KBM-7 (cell line): ENCODE measurements around the gene APH1B.

ENCODE experiments used
- DNase-seq: peaks from one replicate; pipeline ENCODE4 v3.0.0-alpha.2; 2015
- in situ Hi-C: fragments of 300-500 bp; cut with MboI; formaldehyde crosslinking; loops from 2 replicates; pipeline ENCODE4 v1.14.3; 2020; ENCODE audit warnings: low sequenced_read_pairs, low pct_unique_long_range_greater_than_20kb, mixed read lengths

APH1B gene

GRCh38 chr15:63344731-63345390 lies 67.5 kb downstream of the APH1B start:
- no peak for DNase-seq
- in situ Hi-C loops, result no loop called here

DNA sequence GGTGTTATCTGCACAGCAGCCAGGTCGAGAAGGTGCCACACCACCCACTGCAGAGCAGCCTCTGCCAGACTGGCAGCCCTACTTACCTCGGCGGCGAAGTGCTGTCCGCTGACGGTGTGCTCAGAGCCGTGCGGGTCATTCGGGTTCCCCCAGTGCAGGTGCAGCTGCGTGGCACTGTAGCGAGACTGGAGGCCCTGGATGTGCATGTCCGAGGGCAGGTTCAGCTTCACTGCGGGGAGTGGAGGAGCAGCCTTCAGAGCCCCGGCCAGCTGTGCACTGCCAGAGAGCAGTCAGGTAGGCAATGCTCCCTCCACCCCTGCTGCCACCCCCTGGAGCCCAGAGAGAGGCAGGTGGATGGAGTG lies 68.0 kb downstream of the APH1B start:
- in situ Hi-C loops, result no loop called here
- DNase-seq, result no peak

DNA sequence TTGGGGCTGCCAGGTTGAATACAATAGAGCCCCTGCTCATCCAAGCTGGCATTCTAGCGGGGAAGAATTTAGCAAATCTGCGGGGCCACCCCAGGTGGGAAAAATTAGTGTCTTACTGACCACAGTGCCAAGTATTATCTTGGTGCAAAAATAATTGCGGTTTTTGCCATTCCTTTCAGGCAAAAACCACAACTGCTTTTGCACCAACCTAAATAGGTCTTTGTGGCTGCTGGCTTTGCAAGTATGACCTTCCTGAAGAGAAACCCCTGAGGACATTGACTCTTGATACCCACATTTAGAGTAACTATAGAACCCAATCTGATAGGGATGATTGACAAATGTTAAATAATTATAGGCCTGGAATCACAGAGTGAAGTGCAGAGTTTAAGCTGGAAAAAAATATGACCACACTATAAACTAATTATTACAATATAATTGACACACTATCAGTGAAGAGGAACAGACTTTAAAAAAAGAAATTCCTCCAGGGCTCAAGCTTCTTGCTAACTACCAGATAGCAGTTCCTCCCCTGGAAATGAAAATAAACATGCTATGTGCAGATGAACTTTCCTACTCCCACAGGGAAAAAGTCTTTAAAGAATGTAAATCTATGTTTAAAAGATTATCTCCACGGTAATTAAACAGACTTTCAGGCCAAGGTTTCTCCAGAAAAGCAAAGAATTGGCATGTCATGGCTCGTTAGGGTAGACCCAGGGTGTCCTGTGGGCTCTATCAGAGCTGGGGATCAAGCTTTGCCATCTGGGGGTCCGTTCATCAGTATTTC lies 69.9 kb downstream of the APH1B start:
- DNase-seq, result peak; percentile 47
- in situ Hi-C loops, result no loop called here

DNA sequence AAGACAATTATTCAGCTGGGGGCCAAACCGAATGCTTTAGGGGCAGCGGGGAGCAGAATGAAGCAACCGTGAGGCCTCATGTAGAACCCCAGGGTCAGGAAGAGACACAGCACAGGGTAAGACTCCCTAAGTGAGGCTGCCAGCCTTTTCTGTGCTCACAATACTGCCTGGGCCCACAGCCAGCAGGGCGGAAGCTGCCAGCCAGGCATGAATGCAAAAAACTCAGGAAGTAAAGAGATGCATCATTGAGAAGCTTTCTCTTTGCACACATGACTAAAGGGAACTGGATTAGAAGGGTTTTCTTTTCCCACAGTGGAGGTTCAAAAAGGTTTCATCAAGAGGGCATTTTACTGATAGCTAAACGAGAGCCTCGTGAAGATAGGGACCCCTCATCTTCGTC lies 71.0 kb downstream of the APH1B start:
- peak; percentile 82 for DNase-seq
- in situ Hi-C loops, result no loop called here

- no peak for DNase-seq
- in situ Hi-C loops, result no loop called here
Measured at GRCh38 chr15:63349156-63349555, 71.8 kb downstream of the APH1B start.

DNA sequence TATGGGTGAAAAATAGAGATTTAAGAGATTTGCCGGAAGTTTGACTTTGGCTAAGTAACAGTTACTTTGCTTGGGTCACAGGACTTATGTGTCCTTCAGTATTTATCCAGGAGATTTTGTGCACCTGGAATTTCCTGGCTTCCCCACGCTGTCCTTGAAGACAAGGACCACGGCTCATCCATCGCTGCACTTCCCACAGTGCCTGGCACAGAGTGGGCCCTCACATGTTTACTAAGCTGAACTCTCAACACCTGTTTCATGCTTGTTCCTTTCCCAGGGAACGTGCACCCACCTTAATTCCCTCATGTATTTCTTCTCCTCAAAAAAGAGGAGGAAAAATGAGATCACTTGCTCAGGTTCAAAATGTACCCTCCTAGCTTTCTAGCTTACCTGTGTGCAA lies 72.2 kb downstream of the APH1B start:
- in situ Hi-C loops, result no loop called here
- no peak for DNase-seq

DNA sequence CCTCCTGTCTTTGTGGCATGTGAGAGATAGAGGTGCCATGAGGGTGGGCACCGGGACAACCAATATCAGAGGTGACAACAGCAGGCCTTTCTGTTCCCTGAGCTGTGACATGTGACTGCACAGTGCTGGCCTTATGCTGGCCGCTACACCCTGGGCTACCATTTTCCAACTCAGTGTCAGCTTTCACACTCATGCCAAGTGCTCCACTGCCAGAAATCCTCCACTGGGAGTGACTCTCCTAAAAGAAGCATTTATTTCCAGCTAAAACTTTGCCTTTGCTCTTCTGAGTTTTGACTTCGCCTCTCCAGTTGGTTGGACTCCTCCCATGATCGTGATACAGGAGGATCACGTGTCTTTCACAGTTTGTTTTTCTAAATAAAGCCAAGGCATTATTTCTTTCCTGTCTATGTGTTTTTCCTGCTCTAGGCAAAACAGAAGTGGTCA lies 72.8 kb downstream of the APH1B start:
- DNase-seq, result no peak
- in situ Hi-C loops, result no loop called here

DNA sequence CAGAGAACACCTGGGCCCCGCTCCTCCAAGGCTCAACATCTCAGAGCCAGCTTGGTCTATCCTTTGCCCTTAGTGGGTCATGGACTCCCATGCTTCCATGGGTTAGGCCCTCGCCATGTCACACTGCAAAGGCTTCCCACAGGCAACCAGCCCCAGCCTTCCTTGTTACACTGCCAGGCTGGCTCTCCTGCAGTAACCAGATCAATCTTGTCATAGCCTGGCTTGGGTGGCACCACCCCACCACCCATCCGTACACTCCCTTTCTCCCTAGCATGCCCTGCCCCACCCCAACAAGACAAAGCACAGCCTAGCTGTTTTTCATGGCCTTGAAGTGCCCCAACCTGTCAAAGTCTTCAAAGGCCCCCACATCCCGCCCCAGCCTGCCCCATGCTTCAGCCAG lies 73.8 kb downstream of the APH1B start:
- DNase-seq, result no peak
- in situ Hi-C loops, result no loop called here

DNA sequence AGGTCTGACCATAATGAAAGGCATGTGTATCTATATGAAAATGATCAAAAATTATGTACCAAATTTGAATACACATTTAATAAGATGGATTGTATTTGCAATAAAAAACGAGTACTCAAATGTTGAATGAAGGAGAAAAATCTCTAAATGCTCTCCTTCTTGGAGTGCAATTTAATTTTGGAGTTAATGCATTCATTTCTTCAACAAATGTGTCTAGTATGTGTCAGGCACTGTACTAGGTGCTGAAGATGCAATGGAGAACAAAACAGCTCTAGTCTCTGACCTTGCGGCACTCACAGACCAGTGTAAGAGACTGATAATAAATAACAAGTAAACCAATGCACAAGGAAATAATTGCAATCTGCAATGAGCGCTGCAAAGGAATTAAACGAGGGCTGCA lies 75.4 kb downstream of the APH1B start:
- in situ Hi-C loops, result no loop called here
- DNase-seq, result no peak

GRCh38 chr15:63353261-63353660 lies 75.9 kb downstream of the APH1B start:
- in situ Hi-C loops, result no loop called here
- no peak for DNase-seq

GRCh38 chr15:63353887-63354286 lies 76.5 kb downstream of the APH1B start:
- in situ Hi-C loops, result no loop called here

GRCh38 chr15:63354821-63355650 lies 77.6 kb downstream of the APH1B start:
- DNase-seq, result no peak
- in situ Hi-C loops, result no loop called here

More at GRCh38 chr15:63353887-63354286, 76.5 kb downstream of the APH1B start:
- DNase-seq, result no peak

DNA sequence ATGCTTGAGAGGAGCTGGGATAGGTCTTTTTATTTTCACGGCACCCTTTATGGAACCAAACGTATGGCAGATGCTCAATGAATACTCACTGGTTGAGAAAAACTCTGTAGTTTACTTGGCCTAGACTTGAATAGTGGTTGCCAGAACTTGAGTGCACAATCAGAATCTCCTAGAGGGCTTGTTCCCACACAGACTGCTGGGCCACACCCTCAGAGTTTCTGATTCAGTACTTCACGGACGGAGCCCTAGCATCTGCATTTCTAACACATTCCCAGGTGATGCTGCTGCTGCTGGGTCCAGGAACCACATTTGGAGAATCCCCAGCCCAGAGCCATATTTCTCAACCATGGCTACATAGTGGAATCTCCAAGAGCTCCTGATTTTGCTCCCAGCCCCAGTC lies 79.7 kb downstream of the APH1B start:
- in situ Hi-C loops, result no loop called here
- DNase-seq, result no peak

DNA sequence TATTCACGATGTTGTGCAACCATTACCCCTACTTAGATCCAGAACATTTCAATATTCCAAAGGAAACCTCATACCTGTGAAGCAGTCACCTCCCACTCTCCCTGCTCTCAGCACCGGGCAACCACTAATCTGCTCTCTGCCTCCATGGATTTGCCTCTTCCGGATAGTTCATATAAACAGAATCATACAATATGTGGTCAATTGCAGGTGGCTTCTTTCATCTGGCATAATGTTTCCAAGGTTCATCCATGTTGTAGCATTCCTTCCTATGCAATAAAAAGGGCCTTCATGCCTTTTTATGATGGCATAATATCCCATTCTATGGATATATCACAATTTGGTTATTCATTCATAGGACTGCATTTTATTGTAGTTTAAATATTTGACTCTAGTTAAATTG lies 80.3 kb downstream of the APH1B start:
- DNase-seq, result no peak
- in situ Hi-C loops, result no loop called here

GRCh38 chr15:63358241-63359029 lies 81.0 kb downstream of the APH1B start:
- DNase-seq, result no peak

More at GRCh38 chr15:63358241-63359029, 81.0 kb downstream of the APH1B start:
- in situ Hi-C loops, result no loop called here
